ENCODE data around the gene RSPH10B.
"Not testable (repeated sequence)": the region's sequence is repeated elsewhere in the genome, so short reads cannot be mapped to it uniquely, and the experiment has no call there.

GRCh38 chr7:5879591-5879990 lies 90.9 kb downstream of the RSPH10B start:
- TF ChIP-seq, protein P1, sequence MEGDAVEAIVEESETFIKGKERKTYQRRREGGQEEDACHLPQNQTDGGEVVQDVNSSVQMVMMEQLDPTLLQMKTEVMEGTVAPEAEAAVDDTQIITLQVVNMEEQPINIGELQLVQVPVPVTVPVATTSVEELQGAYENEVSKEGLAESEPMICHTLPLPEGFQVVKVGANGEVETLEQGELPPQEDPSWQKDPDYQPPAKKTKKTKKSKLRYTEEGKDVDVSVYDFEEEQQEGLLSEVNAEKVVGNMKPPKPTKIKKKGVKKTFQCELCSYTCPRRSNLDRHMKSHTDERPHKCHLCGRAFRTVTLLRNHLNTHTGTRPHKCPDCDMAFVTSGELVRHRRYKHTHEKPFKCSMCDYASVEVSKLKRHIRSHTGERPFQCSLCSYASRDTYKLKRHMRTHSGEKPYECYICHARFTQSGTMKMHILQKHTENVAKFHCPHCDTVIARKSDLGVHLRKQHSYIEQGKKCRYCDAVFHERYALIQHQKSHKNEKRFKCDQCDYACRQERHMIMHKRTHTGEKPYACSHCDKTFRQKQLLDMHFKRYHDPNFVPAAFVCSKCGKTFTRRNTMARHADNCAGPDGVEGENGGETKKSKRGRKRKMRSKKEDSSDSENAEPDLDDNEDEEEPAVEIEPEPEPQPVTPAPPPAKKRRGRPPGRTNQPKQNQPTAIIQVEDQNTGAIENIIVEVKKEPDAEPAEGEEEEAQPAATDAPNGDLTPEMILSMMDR (IDR thresholded peaks at IDR 0.05): not testable (repeated sequence)
- TF ChIP-seq POLR2A (IDR thresholded peaks at IDR 0.05): not testable (repeated sequence)
